ENCODE data around the gene BLTP3A.
"Not testable (repeated sequence)": the region's sequence is repeated elsewhere in the genome, so short reads cannot be mapped to it uniquely, and the experiment has no call there.

Gene BLTP3A

DNA sequence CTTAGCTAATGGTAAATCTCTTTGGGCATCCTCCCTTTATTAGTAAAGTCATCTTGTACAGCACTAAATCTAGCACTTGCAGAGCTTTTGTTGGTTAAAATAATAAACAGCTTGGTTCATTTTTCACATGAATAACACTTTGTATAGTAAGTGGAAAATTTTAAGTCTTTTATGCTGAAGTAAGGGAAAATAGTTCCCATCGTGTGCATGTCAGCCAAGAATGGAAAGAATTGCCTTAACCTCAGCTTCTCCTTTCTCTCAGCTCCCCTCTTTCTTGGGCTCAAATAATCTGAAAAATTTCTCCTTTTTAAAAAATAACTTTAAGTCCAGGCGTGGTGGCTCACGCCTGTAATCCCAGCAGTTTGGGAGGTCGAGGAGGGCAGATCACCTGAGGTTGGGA lies 18.0 kb upstream of the BLTP3A start:
- no peak for DNase-seq
- H3K79me2 ChIP-seq (ENCODE audit: low read length), result peaks cover 14% of the 10 kb centered on the region; the same call in 1 of the 2 replicates
- H3K4me1 ChIP-seq (ENCODE audit: low read length), result no peaks in the 10 kb centered on the region
- H3K36me3 ChIP-seq (replicated peaks; ENCODE audit: insufficient read depth, low read length), result peaks cover 7% of the 10 kb centered on the region; the same call in 1 of the 2 replicates
- no peak overlapping the region for H3K4me2 ChIP-seq (ENCODE audit: low read depth, low read length)
- H3K4me3 ChIP-seq (ENCODE audit: low read length), result no peak overlapping the region
- H3K27ac ChIP-seq (ENCODE audit: low read length), result no peak overlapping the region
- H3K9ac ChIP-seq (ENCODE audit: low read length), result no peak overlapping the region
- no peaks in the 10 kb centered on the region for H4K20me1 ChIP-seq (ENCODE audit: insufficient read depth, low read length)
- no peaks in the 10 kb centered on the region for H3F3A ChIP-seq (ENCODE audit: insufficient read depth, low read length)
- TF ChIP-seq, protein P1, sequence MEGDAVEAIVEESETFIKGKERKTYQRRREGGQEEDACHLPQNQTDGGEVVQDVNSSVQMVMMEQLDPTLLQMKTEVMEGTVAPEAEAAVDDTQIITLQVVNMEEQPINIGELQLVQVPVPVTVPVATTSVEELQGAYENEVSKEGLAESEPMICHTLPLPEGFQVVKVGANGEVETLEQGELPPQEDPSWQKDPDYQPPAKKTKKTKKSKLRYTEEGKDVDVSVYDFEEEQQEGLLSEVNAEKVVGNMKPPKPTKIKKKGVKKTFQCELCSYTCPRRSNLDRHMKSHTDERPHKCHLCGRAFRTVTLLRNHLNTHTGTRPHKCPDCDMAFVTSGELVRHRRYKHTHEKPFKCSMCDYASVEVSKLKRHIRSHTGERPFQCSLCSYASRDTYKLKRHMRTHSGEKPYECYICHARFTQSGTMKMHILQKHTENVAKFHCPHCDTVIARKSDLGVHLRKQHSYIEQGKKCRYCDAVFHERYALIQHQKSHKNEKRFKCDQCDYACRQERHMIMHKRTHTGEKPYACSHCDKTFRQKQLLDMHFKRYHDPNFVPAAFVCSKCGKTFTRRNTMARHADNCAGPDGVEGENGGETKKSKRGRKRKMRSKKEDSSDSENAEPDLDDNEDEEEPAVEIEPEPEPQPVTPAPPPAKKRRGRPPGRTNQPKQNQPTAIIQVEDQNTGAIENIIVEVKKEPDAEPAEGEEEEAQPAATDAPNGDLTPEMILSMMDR (IDR thresholded peaks at IDR 0.05; ENCODE audit: low read length), result no peak
- no peak for TF ChIP-seq EZH2phosphoT487 (IDR thresholded peaks at IDR 0.05; ENCODE audit: low read length)
- no peak for TF ChIP-seq EZH2 (optimal IDR thresholded peaks at IDR 0.05; ENCODE audit: low read depth, low read length)
- no peak overlapping the region for H2AFZ ChIP-seq (ENCODE audit: low read length)
- H3K9me2 ChIP-seq (replicated peaks; ENCODE audit: insufficient read depth, low read length), result no peaks in the 10 kb centered on the region
- no peaks in the 10 kb centered on the region for H3K9me3 ChIP-seq (replicated peaks; ENCODE audit: insufficient read depth, low read length)
- no peaks in the 10 kb centered on the region for H3K27me3 ChIP-seq (replicated peaks; ENCODE audit: insufficient read depth, low read length)

DNA sequence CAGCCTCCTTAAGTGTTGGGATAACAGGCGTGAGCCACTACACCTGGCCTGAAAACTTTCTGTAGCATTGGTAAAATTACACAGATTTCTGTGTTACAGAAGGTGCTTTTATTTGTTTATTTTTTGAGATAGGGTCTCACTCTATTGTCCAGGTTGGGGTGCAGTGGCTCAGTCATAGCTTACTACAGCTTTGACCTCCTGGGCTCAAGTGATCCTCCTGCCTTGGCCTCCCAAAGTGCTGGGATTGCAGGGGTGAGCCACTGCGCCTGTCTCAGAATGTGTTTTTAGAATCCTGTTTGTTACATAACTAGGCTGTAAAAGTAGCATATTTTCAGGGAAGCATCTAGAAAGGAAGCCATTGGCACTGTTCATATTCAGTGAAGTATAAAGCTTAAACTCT lies 16.9 kb upstream of the BLTP3A start:
- Histone ChIP-seq H3K9me2 (replicated peaks; ENCODE audit: insufficient read depth, low read length) (no peaks in the 10 kb centered on the region), H2AFZ (ENCODE audit: low read length) (no peak overlapping the region), H3K36me3 (replicated peaks; ENCODE audit: insufficient read depth, low read length) (peaks cover 7% of the 10 kb centered on the region; the same call in 1 of the 2 replicates), H3K27me3 (replicated peaks; ENCODE audit: insufficient read depth, low read length) (no peaks in the 10 kb centered on the region), H3K9ac (ENCODE audit: low read length) (no peak overlapping the region), H3F3A (ENCODE audit: insufficient read depth, low read length) (no peaks in the 10 kb centered on the region), H3K79me2 (ENCODE audit: low read length) (peaks cover 14% of the 10 kb centered on the region; the same call in 1 of the 2 replicates), H4K20me1 (ENCODE audit: insufficient read depth, low read length) (no peaks in the 10 kb centered on the region), H3K9me3 (replicated peaks; ENCODE audit: insufficient read depth, low read length) (no peaks in the 10 kb centered on the region), H3K4me3 (ENCODE audit: low read length) (no peak overlapping the region), H3K4me1 (ENCODE audit: low read length) (no peaks in the 10 kb centered on the region), H3K4me2 (ENCODE audit: low read depth, low read length) (no peak overlapping the region), H3K27ac (ENCODE audit: low read length) (no peak overlapping the region)
- TF ChIP-seq EZH2 (optimal IDR thresholded peaks at IDR 0.05; ENCODE audit: low read depth, low read length), result no peak
- TF ChIP-seq EZH2phosphoT487 (IDR thresholded peaks at IDR 0.05; ENCODE audit: low read length), result no peak
- TF ChIP-seq, protein P1 (IDR thresholded peaks at IDR 0.05; ENCODE audit: low read length), result no peak
- DNase-seq, result no peak

DNA sequence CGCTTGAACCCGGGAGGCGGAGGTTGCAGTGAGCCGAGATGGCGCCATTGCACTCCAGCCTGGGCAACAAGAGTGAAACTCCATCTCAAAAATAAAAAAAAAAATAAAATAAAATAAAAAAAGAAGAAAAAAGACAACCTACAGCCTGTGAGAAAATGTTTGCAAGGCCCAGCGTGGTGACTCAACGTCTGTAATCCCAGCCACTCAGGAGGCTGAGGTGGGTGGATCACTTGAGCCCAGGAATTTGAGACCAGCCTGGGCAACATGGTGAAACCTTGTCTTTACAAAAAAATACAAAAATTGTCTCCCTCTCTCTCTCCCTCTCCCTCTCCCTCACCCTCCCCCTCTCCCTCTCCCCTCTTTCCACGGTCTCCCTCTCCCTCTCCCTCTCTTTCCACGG lies 6.5 kb upstream of the BLTP3A start:
- not testable (repeated sequence) for H4K20me1 ChIP-seq (ENCODE audit: insufficient read depth, low read length); H3K27me3 ChIP-seq (replicated peaks; ENCODE audit: insufficient read depth, low read length); H3K27ac ChIP-seq (ENCODE audit: low read length); H3K4me3 ChIP-seq (ENCODE audit: low read length); H3K79me2 ChIP-seq (ENCODE audit: low read length); H3K4me1 ChIP-seq (ENCODE audit: low read length); DNase-seq; H3K4me2 ChIP-seq (ENCODE audit: low read depth, low read length); H3K9me3 ChIP-seq (replicated peaks; ENCODE audit: insufficient read depth, low read length); H3K36me3 ChIP-seq (replicated peaks; ENCODE audit: insufficient read depth, low read length); H3K9me2 ChIP-seq (replicated peaks; ENCODE audit: insufficient read depth, low read length); H2AFZ ChIP-seq (ENCODE audit: low read length); H3K9ac ChIP-seq (ENCODE audit: low read length); H3F3A ChIP-seq (ENCODE audit: insufficient read depth, low read length)

DNA sequence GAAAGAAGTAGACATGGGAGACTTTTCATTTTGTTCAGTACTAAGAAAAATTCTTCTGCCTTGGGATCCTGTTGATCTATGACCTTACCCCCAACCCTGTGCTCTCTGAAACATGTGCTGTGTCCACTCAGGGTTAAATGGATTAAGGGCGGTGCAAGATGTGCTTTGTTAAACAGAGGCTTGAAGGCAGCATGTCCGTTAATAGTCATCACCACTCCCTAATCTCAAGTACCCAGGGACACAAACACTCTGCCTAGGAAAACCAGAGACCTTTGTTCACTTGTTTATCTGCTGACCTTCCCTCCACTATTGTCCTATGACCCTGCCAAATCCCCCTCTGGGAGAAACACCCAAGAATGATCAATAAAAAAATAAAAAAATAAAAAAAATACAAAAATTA lies 4.7 kb upstream of the BLTP3A start:
- not testable (repeated sequence) for H2AFZ ChIP-seq (ENCODE audit: low read length); H3K27ac ChIP-seq (ENCODE audit: low read length); H3F3A ChIP-seq (ENCODE audit: insufficient read depth, low read length); H3K4me2 ChIP-seq (ENCODE audit: low read depth, low read length); H3K9ac ChIP-seq (ENCODE audit: low read length); DNase-seq; H3K9me3 ChIP-seq (replicated peaks; ENCODE audit: insufficient read depth, low read length); H3K79me2 ChIP-seq (ENCODE audit: low read length); H4K20me1 ChIP-seq (ENCODE audit: insufficient read depth, low read length); H3K9me2 ChIP-seq (replicated peaks; ENCODE audit: insufficient read depth, low read length); H3K4me1 ChIP-seq (ENCODE audit: low read length); H3K36me3 ChIP-seq (replicated peaks; ENCODE audit: insufficient read depth, low read length); H3K4me3 ChIP-seq (ENCODE audit: low read length); H3K27me3 ChIP-seq (replicated peaks; ENCODE audit: insufficient read depth, low read length)

Data from MM.1S (cell line).